DOHH2 (cell line): ENCODE measurements around the gene RTP4.

Source experiments
- H3F3A ChIP-seq: fragments of 200-600 bp; sonication (generic), shearing (Covaris generic); 2 replicates; pipeline ENCODE4 v1.6.0; 2016; ENCODE audit warnings: antibody characterized with exemption, mild to moderate bottlenecking; ENCODE audit not compliant: control insufficient read depth, insufficient read depth
- H3K27ac ChIP-seq: fragments of 200-600 bp; sonication (generic); 2 replicates; pipeline ENCODE4 v1.5.1; 2014; ENCODE audit warnings: low read depth, mild to moderate bottlenecking, low read length, moderate library complexity
- H3K27me3 ChIP-seq: fragments of 200-600 bp; sonication (generic); 2 replicates; pipeline ENCODE4 v1.6.1; 2014; ENCODE audit warnings: mild to moderate bottlenecking, low read length, mixed read lengths; ENCODE audit not compliant: control insufficient read depth
- H3K36me3 ChIP-seq: fragments of 200-600 bp; sonication (generic); 2 replicates; pipeline ENCODE4 v1.6.1; 2014; ENCODE audit warnings: mild to moderate bottlenecking, low read length, moderate library complexity, mixed read lengths; ENCODE audit not compliant: control insufficient read depth
- H3K4me1 ChIP-seq: fragments of 200-600 bp; sonication (generic); 2 replicates; pipeline ENCODE4 v1.6.1; 2014; ENCODE audit warnings: mild to moderate bottlenecking, low read length, mixed read lengths; ENCODE audit not compliant: control insufficient read depth
- H3K4me2 ChIP-seq: fragments of 200-600 bp; sonication (generic); 2 replicates; pipeline ENCODE4 v1.6.0; 2014; ENCODE audit warnings: mild to moderate bottlenecking, low read length, moderate library complexity
- H3K4me3 ChIP-seq: fragments of 200-600 bp; sonication (generic); 2 replicates; pipeline ENCODE4 v1.5.1; 2014; ENCODE audit warnings: mild to moderate bottlenecking, low read length, mixed read lengths
- H3K79me2 ChIP-seq: fragments of 200-600 bp; sonication (generic); 2 replicates; pipeline ENCODE4 v1.6.1; 2014; ENCODE audit warnings: mild to moderate bottlenecking, low read length, mixed read lengths; ENCODE audit not compliant: control insufficient read depth
- H3K9me2 ChIP-seq: fragments of 200-600 bp; sonication (generic); replicated peaks from 2 replicates; pipeline ENCODE4 v1.6.1; 2014; ENCODE audit warnings: mild to moderate bottlenecking, low read length, mixed read lengths; ENCODE audit not compliant: control insufficient read depth
- H3K9me3 ChIP-seq: fragments of 200-600 bp; sonication (generic); 2 replicates; pipeline ENCODE4 v1.6.1; 2014; ENCODE audit warnings: antibody characterized with exemption, low read length, mixed read lengths; ENCODE audit not compliant: control insufficient read depth, insufficient read depth
- H4K20me1 ChIP-seq: fragments of 200-600 bp; sonication (generic); 2 replicates; pipeline ENCODE4 v1.6.0; 2014; ENCODE audit warnings: low read depth, mild to moderate bottlenecking, antibody characterized with exemption, low read length, moderate library complexity; ENCODE audit not compliant: control insufficient read depth, insufficient read depth
- CTCF ChIP-seq: fragments of 200-600 bp; sonication (generic); IDR thresholded peaks from one replicate; pipeline ENCODE4 v1.5.1; 2014; ENCODE audit warnings: antibody characterized with exemption, mild to moderate bottlenecking, low read depth, low read length; ENCODE audit not compliant: poor library complexity, severe bottlenecking
- EZH2phosphoT487 ChIP-seq: fragments of 200-600 bp; sonication (generic); IDR thresholded peaks from 2 replicates; pipeline ENCODE4 v1.6.1; 2017; ENCODE audit warnings: borderline replicate concordance, mild to moderate bottlenecking, antibody characterized with exemption, low read length, moderate library complexity, mixed read lengths

The RTP4 gene, protein sequence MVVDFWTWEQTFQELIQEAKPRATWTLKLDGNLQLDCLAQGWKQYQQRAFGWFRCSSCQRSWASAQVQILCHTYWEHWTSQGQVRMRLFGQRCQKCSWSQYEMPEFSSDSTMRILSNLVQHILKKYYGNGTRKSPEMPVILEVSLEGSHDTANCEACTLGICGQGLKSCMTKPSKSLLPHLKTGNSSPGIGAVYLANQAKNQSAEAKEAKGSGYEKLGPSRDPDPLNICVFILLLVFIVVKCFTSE

GRCh38 chr3:187368251-187369088, at the start of gene RTP4:
TSS of gene RTP4 (plus strand) at chr3:187368385. CDS start at chr3:187368442, 57 bp downstream.
- H3K9me3 ChIP-seq: no peaks in the 10 kb centered on the region
- no peaks in the 10 kb centered on the region for H3K36me3 ChIP-seq
- no peaks in the 10 kb centered on the region for H3K27me3 ChIP-seq
- no peaks in the 10 kb centered on the region for H3F3A ChIP-seq
- no peaks in the 10 kb centered on the region for H3K9me2 ChIP-seq
- H3K4me3 ChIP-seq: peak within 1 kb of the TSS; percentile 25; the same call in 1 of the 2 replicates
- H3K4me2 ChIP-seq: peak within 1 kb of the TSS; percentile 41
- H3K79me2 ChIP-seq: no peaks in the 10 kb centered on the region
- H3K4me1 ChIP-seq: no peaks in the 10 kb centered on the region
- no peak within 1 kb of the TSS for H3K27ac ChIP-seq
- TF ChIP-seq CTCF (no peak), EZH2phosphoT487 (no peak)
- no peaks in the 10 kb centered on the region for H4K20me1 ChIP-seq

GRCh38 chr3:187318819-187319616, 49.2 kb upstream of the RTP4 start:
- Histone ChIP-seq H3K79me2 (no peaks in the 10 kb centered on the region), H3K9me2 (no peaks in the 10 kb centered on the region), H4K20me1 (no peaks in the 10 kb centered on the region), H3K9me3 (no peaks in the 10 kb centered on the region), H3K36me3 (no peaks in the 10 kb centered on the region), H3K27ac (no peak overlapping the region), H3F3A (no peaks in the 10 kb centered on the region), H3K4me2 (peak overlapping the region; percentile 43), H3K27me3 (peaks cover 21% of the 10 kb centered on the region), H3K4me1 (peaks cover 7% of the 10 kb centered on the region; the same call in 1 of the 2 replicates), H3K4me3 (peak overlapping the region; percentile 12; the same call in 1 of the 2 replicates)
- no peak for TF ChIP-seq EZH2phosphoT487
- peak; percentile 88 for TF ChIP-seq CTCF

GRCh38 chr3:187319699-187320302, 48.4 kb upstream of the RTP4 start:
- no peaks in the 10 kb centered on the region for H3F3A ChIP-seq
- no peak overlapping the region for H3K4me3 ChIP-seq
- H3K27me3 ChIP-seq: peaks cover 19% of the 10 kb centered on the region
- H3K36me3 ChIP-seq: no peaks in the 10 kb centered on the region
- TF ChIP-seq CTCF (peak; percentile 82), EZH2phosphoT487 (no peak)
- H3K79me2 ChIP-seq: no peaks in the 10 kb centered on the region
- peaks cover 7% of the 10 kb centered on the region; the same call in 1 of the 2 replicates for H3K4me1 ChIP-seq
- no peak overlapping the region for H3K27ac ChIP-seq
- no peaks in the 10 kb centered on the region for H3K9me2 ChIP-seq
- H4K20me1 ChIP-seq: no peaks in the 10 kb centered on the region
- H3K9me3 ChIP-seq: no peaks in the 10 kb centered on the region
- no peak overlapping the region; the same call in 1 of the 2 replicates for H3K4me2 ChIP-seq
